IMR-90 (cell line): ENCODE results near the gene IL18. TPM values are rescaled to one million over a fixed set of nuclear protein-coding genes. Genes with fewer than 3 reads are reported as not detected.
A peak's percentile ranks its signal among the peaks of the same experiment; 100 is the strongest.

Experiments used
- ATAC-seq: fragments of 200-7000 bp; cut with Tn5 transposase; 2 replicates; pipeline ENCODE4 v1.9.1; 2020; ENCODE audit warnings: low read depth, mild to moderate bottlenecking, moderate library complexity
- BruUV-seq: library from RNA; stranded (reverse); fragments of 400-500 nt; replicated peaks from 2 replicates; lab custom pipeline; 2021; lab: Mats Ljungman, UMichigan
- CTCF ChIA-PET: fragments of 300-600 bp; formaldehyde crosslinking; extraction: SDS; loops from one replicate; lab custom pipeline; 2021; ENCODE audit warnings: antibody characterized with exemption; lab: Yijun Ruan, JAX
- POLR2A ChIA-PET: fragments of 300-600 bp; sonication (Branson Sonifier 250); formaldehyde crosslinking; loops from one replicate; lab custom pipeline; 2022; ENCODE audit warnings: antibody characterized with exemption; ENCODE audit not compliant: unreplicated experiment; lab: Charles Lee
- DNase-seq: peaks from one replicate; pipeline ENCODE4 v3.0.0; 2013
- H2AFZ ChIP-seq: replicated peaks from 2 replicates; pipeline ENCODE3; 2013; ENCODE audit warnings: low read length, mild to moderate bottlenecking; ENCODE audit not compliant: poor library complexity
- H2AK5ac ChIP-seq: 2 replicates; pipeline ENCODE4 v1.6.1; 2013; ENCODE audit warnings: low read depth, low read length, inconsistent platforms
- H2AK9ac ChIP-seq: replicated peaks from 2 replicates; pipeline ENCODE3; 2013; ENCODE audit warnings: mild to moderate bottlenecking, low read depth, low read length, moderate library complexity; ENCODE audit not compliant: poor library complexity
- H2BK120ac ChIP-seq: 2 replicates; pipeline ENCODE4 v1.6.1; 2013; ENCODE audit warnings: low read depth, low read length, inconsistent platforms
- H2BK15ac ChIP-seq: 3 replicates; pipeline ENCODE4 v1.6.1; 2013; ENCODE audit warnings: low read depth, low read length, inconsistent platforms
- H2BK20ac ChIP-seq: 2 replicates; pipeline ENCODE4 v1.6.1; 2013; ENCODE audit warnings: low read depth, mild to moderate bottlenecking, inconsistent platforms, low read length, moderate library complexity
- H2BK5ac ChIP-seq: 2 replicates; pipeline ENCODE4 v1.6.1; 2013; ENCODE audit warnings: mild to moderate bottlenecking, low read depth, low read length, inconsistent platforms; ENCODE audit not compliant: poor library complexity, severe bottlenecking
- H3K14ac ChIP-seq: replicated peaks from 2 replicates; pipeline ENCODE4 v1.6.1; 2013; ENCODE audit warnings: low read depth, low read length, inconsistent platforms
- H3K18ac ChIP-seq: 2 replicates; pipeline ENCODE4 v1.6.1; 2013; ENCODE audit warnings: low read depth, low read length, control low read depth
- H3K23ac ChIP-seq: 2 replicates; pipeline ENCODE4 v1.6.1; 2013; ENCODE audit warnings: low read depth, low read length, inconsistent platforms
- H3K27ac ChIP-seq: 2 replicates; pipeline ENCODE4 v1.5.1; 2013; ENCODE audit warnings: mild to moderate bottlenecking, control low read depth, low read length; ENCODE audit not compliant: insufficient read depth
- H3K27me3 ChIP-seq: 2 replicates; pipeline ENCODE4 v1.6.1; 2013; ENCODE audit warnings: low read length; ENCODE audit not compliant: control insufficient read depth, insufficient read depth
- H3K36me3 ChIP-seq: 2 replicates; pipeline ENCODE4 v1.6.1; 2013; ENCODE audit warnings: low read length, mixed read lengths; ENCODE audit not compliant: control insufficient read depth, insufficient read depth
- H3K4ac ChIP-seq: 2 replicates; pipeline ENCODE4 v1.6.1; 2013; ENCODE audit warnings: low read depth, low read length, inconsistent platforms
- H3K4me1 ChIP-seq: 2 replicates; pipeline ENCODE4 v1.6.1; 2013; ENCODE audit warnings: low read length, mixed read lengths; ENCODE audit not compliant: control insufficient read depth, insufficient read depth
- H3K4me2 ChIP-seq: 2 replicates; pipeline ENCODE4 v1.6.1; 2013; ENCODE audit warnings: low read depth, mild to moderate bottlenecking, control low read depth, low read length, moderate library complexity
- H3K4me3 ChIP-seq: 2 replicates; pipeline ENCODE4 v1.5.1; 2013; ENCODE audit warnings: low read depth, mild to moderate bottlenecking, control low read depth, low read length, moderate library complexity; ENCODE audit not compliant: insufficient read depth
- H3K56ac ChIP-seq: 2 replicates; pipeline ENCODE4 v1.6.1; 2013; ENCODE audit warnings: low read length, inconsistent platforms; ENCODE audit not compliant: insufficient read depth; ENCODE audit errors: extremely low read depth
- H3K79me1 ChIP-seq, 2 experiments: 2 replicates each; pipeline ENCODE4 v1.6.1; 2013; ENCODE audit warnings: low read length in 2 of 2, inconsistent platforms in 1 of 2, low read depth in 1 of 2
- H3K9ac ChIP-seq: 2 replicates; pipeline ENCODE4 v1.6.1; 2013; ENCODE audit warnings: low read depth, low read length, control low read depth
- H3K9me1 ChIP-seq: 2 replicates; pipeline ENCODE4 v1.6.1; 2013; ENCODE audit warnings: low read length, inconsistent platforms; ENCODE audit not compliant: insufficient read depth
- H3K9me3 ChIP-seq: 2 replicates; pipeline ENCODE4 v1.6.1; 2013; ENCODE audit warnings: low read length; ENCODE audit not compliant: control insufficient read depth, insufficient read depth
- H4K20me1 ChIP-seq: 2 replicates; pipeline ENCODE4 v1.6.1; 2013; ENCODE audit warnings: low read length, inconsistent platforms; ENCODE audit not compliant: insufficient read depth
- H4K5ac ChIP-seq: 2 replicates; pipeline ENCODE4 v1.6.1; 2013; ENCODE audit warnings: mild to moderate bottlenecking, low read depth, low read length, control low read depth
- H4K8ac ChIP-seq, 2 experiments: 2 replicates each; pipeline ENCODE4 v1.6.1; 2013; ENCODE audit warnings: low read depth in 2 of 2, low read length in 2 of 2, control low read depth in 1 of 2, inconsistent platforms in 1 of 2
- H4K91ac ChIP-seq: 2 replicates; pipeline ENCODE4 v1.6.1; 2013; ENCODE audit warnings: low read depth, low read length, inconsistent platforms; ENCODE audit not compliant: insufficient read depth
- CHD1 ChIP-seq: IDR thresholded peaks from 2 replicates; pipeline ENCODE4 v1.6.1; 2012; ENCODE audit warnings: low read depth, low read length, improper control_type of control experiment
- FOS ChIP-seq: fragments of 150-350 bp; IDR thresholded peaks from 2 replicates; pipeline ENCODE4 v1.6.1; 2016; ENCODE audit warnings: low read depth, low read length
- POLR2A ChIP-seq: IDR thresholded peaks from 2 replicates; pipeline ENCODE4 v1.6.1; 2012; ENCODE audit warnings: mild to moderate bottlenecking, low read depth, low read length
- RAD21 ChIP-seq: IDR thresholded peaks from 2 replicates; pipeline ENCODE4 v1.6.1; 2012; ENCODE audit warnings: low read length, improper control_type of control experiment
- SMC3 ChIP-seq: fragments of 150-350 bp; IDR thresholded peaks from 2 replicates; pipeline ENCODE4 v1.6.1; 2016; ENCODE audit warnings: low read depth, mild to moderate bottlenecking, antibody characterized with exemption, low read length, moderate library complexity
- WGBS, 2 experiments: methylation state at CpG; one replicate each; pipeline versions ENCODE4 v1.1.5 to v1.1.7; 2013; ENCODE audit warnings: missing lambda C conversion rate in 2 of 2; ENCODE audit not compliant: insufficient read length in 1 of 2; ENCODE audit errors: extremely low coverage in 2 of 2; 5-methylcytosine and 5-hydroxymethylcytosine counted together
- dilution Hi-C: fragments of 300-500 bp; cut with HindIII; formaldehyde crosslinking; loops from one replicate; pipeline ENCODE4 v1.14.3; 2018; ENCODE audit warnings: low sequenced_read_pairs; ENCODE audit not compliant: unreplicated experiment
- in situ Hi-C: fragments of 300-500 bp; cut with MboI; formaldehyde crosslinking; loops from 3 replicates; pipeline ENCODE4 v1.14.3; 2019; ENCODE audit warnings: low sequenced_read_pairs, inconsistent platforms, mixed read lengths
- intact Hi-C: fragments of 100-400 bp; cut with micrococcal nuclease; formaldehyde crosslinking; loops from 2 replicates; pipeline ENCODE4 v1.10.0; 2022
- polyA plus RNA-seq, 3 experiments: library from polyadenylated mRNA; depleted of rRNA; stranded (reverse); fragments of >200 nt; gene quantifications; 2 replicates each; pipeline ENCODE4 v1.2.3, GENCODE V29; 2012; ENCODE audit warnings: low replicate concordance in 1 of 3
- total RNA-seq: library from RNA; depleted of rRNA; stranded (reverse); fragments of >200 nt; gene quantifications from 2 replicates; pipeline ENCODE4 v1.2.3, GENCODE V29; 2012
- TF ChIP-seq, protein P1 (sequence below): conservative IDR thresholded peaks from 2 replicates; pipeline ENCODE4 v1.5.1; 2012; ENCODE audit warnings: mild to moderate bottlenecking, low read depth, low read length, improper control_type of control experiment

The IL18 gene
- total and polyA plus RNA-seq, 2 of the 4 experiments (the other 2 are of a cell fraction), result 0.54 to 0.96 TPM

DNA sequence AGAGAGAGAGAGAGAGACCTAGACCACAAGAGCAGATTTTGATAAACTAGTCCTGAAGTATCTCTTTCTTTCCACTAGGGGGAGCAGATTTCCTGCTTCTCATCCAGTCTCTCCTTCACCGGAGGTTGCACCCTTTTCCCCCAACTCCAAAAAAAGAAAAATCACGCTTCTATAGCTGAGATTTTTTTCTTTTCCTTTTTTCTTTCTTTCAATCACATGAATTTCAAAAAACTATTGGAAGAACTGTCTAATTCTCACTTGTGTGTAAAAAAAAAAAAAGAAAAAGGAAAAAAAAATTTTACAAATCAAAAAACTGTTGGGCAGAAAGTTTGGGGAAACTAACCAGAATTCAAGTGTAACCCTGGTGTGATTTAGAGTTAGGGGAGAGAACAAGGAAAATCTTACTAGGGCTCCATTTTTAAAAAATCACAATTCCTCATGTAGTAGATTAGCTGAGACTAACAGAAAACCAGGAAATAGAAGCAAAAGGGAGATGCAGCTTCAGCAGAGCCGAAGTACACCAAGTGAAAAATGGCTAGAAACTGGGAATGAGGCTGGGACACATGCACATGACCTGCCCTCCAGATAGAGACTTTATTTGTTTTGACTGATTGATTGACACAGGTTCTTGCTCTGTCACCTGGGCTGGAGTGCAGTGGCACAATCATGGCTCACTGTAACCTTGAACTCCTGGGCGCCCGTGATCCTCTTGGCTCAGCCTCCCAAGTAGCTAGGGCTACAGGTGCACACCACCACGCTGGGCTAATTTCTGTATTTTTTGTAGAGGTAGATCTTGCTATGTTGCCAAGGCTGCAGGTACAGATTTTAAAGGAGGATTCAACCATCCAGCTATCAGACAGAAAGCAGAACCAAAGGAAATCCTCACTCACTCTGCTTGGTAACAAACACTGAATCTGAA is 50.1 kb downstream of the IL18 start:
- no peak overlapping the region for H3K18ac ChIP-seq
- no TSS peak for BruUV-seq
- H3K56ac ChIP-seq, result no peak overlapping the region
- H2BK120ac ChIP-seq, result no peak overlapping the region
- H4K91ac ChIP-seq, result no peak overlapping the region; the same call in 1 of the 2 replicates
- peak overlapping the region; percentile 44; the same call in 1 of the 2 replicates for H2AK5ac ChIP-seq
- H2AFZ ChIP-seq, result no peak overlapping the region
- no peak overlapping the region for H3K23ac ChIP-seq
- H2BK20ac ChIP-seq, result peak overlapping the region; percentile 57; the same call in 1 of the 2 replicates
- no peak overlapping the region for H2BK5ac ChIP-seq
- WGBS, 2 experiments, result no CpG with 5 or more reads among the region's 6 CpGs
- no peak overlapping the region for H2BK15ac ChIP-seq
- no peaks in the 10 kb centered on the region for H4K20me1 ChIP-seq
- no peak overlapping the region for H3K4me3 ChIP-seq
- intact Hi-C loops, result loop anchor here (1.0 to 10.0 kb wide), 4 partner anchors 62 to 1171 kb away; partner anchors contain the start of gene BCO2
- dilution Hi-C loops, result no loop called here
- no peak overlapping the region for H2AK9ac ChIP-seq
- no peak overlapping the region for H3K14ac ChIP-seq
- ChIA-PET CTCF (interaction anchor here (0.6 to 3.0 kb wide), 30 partner anchors 8 to 1074 kb away, joined by 3 to 26 read pairs (median 5); partner anchors contain the start of genes BCO2, SDHD and TIMM8B), POLR2A (interaction anchor here (0.7 kb wide), 1 partner anchor 1954 kb away, joined by 3 read pairs; no protein-coding TSS in a partner anchor)
- in situ Hi-C loops, result loop anchor here (10.0 to 25.0 kb wide), 2 partner anchors 161 to 1174 kb away; no protein-coding TSS in a partner anchor
- H3K27me3 ChIP-seq, result no peaks in the 10 kb centered on the region
- H3K36me3 ChIP-seq, result no peaks in the 10 kb centered on the region
- no peak overlapping the region for H3K9ac ChIP-seq
- no peak overlapping the region for H3K4ac ChIP-seq
- H3K79me1 ChIP-seq, result no peaks in the 10 kb centered on the region
- no peak for TF ChIP-seq CHD1
- TF ChIP-seq, protein P1, sequence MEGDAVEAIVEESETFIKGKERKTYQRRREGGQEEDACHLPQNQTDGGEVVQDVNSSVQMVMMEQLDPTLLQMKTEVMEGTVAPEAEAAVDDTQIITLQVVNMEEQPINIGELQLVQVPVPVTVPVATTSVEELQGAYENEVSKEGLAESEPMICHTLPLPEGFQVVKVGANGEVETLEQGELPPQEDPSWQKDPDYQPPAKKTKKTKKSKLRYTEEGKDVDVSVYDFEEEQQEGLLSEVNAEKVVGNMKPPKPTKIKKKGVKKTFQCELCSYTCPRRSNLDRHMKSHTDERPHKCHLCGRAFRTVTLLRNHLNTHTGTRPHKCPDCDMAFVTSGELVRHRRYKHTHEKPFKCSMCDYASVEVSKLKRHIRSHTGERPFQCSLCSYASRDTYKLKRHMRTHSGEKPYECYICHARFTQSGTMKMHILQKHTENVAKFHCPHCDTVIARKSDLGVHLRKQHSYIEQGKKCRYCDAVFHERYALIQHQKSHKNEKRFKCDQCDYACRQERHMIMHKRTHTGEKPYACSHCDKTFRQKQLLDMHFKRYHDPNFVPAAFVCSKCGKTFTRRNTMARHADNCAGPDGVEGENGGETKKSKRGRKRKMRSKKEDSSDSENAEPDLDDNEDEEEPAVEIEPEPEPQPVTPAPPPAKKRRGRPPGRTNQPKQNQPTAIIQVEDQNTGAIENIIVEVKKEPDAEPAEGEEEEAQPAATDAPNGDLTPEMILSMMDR, result peak; percentile 69
- peak; percentile 75 for TF ChIP-seq RAD21
- TF ChIP-seq SMC3, result peak; percentile 65
- no peak for TF ChIP-seq POLR2A
- TF ChIP-seq FOS, result no peak
- no peaks in the 10 kb centered on the region for H3K9me3 ChIP-seq
- 0 out of 2 replicates have a peak overlapping the region, but pooled peaks have one; percentile 51 for H4K5ac ChIP-seq
- no peak overlapping the region for H3K27ac ChIP-seq
- no peaks in the 10 kb centered on the region for H3K9me1 ChIP-seq
- DNase-seq (peak; percentile 69), ATAC-seq (peak; percentile 84)
- no peaks in the 10 kb centered on the region for H3K4me1 ChIP-seq
- H4K8ac ChIP-seq, result peak overlapping the region in 1 of 2 experiments; percentile 58; a peak in 1 of 4 replicates
- no peak overlapping the region for H3K4me2 ChIP-seq
